ENCODE data around the gene PTPRD.

GRCh38 chr9:8301296-8301695 lies 2311.5 kb downstream of the PTPRD start:
- TF ChIP-seq CTCF (conservative IDR thresholded peaks at IDR 0.05; ENCODE audit: low read depth, low read length) (no peak), POLR2A (IDR thresholded peaks at IDR 0.05; ENCODE audit: low read depth, low read length) (no peak), USF2 (IDR thresholded peaks at IDR 0.05; ENCODE audit: low read depth, low read length) (no peak), CHD1 (IDR thresholded peaks at IDR 0.05; ENCODE audit: low read depth, low read length) (no peak), RAD21 (IDR thresholded peaks at IDR 0.05; ENCODE audit: low read length) (no peak), RFX5 (IDR thresholded peaks at IDR 0.05; ENCODE audit: low read depth, low read length) (no peak), MAFK (IDR thresholded peaks at IDR 0.05; ENCODE audit: low read depth, low read length) (no peak)
